Ectodermal cell (in vitro differentiated cells): ENCODE measurements around the gene PREPL.
"Not testable (repeated sequence)": the region's sequence is repeated elsewhere in the genome, so short reads cannot be mapped to it uniquely, and the experiment has no call there.

Experiments
- H3K27ac ChIP-seq: 2 replicates; pipeline ENCODE4 v1.7.0; 2013; ENCODE audit warnings: mild to moderate bottlenecking, low read depth, low read length; ENCODE audit not compliant: insufficient read depth, poor library complexity, severe bottlenecking
- H3K27me3 ChIP-seq: 2 replicates; pipeline ENCODE4 v1.7.0; 2013; ENCODE audit warnings: mild to moderate bottlenecking, low read length; ENCODE audit not compliant: insufficient read depth, control insufficient read depth, poor library complexity, severe bottlenecking
- H3K36me3 ChIP-seq: one replicate; pipeline ENCODE4 v1.7.0; 2013; ENCODE audit warnings: low read length; ENCODE audit not compliant: control insufficient read depth, insufficient read depth
- H3K4me1 ChIP-seq: one replicate; pipeline ENCODE4 v1.7.0; 2013; ENCODE audit warnings: low read length; ENCODE audit not compliant: control insufficient read depth, insufficient read depth
- H3K4me3 ChIP-seq: 2 replicates; pipeline ENCODE4 v1.7.0; 2013; ENCODE audit warnings: low read depth, low read length, control low read depth; ENCODE audit not compliant: insufficient read depth
- H3K9me3 ChIP-seq: 2 replicates; pipeline ENCODE4 v1.7.0; 2013; ENCODE audit warnings: mild to moderate bottlenecking, low read length, moderate library complexity; ENCODE audit not compliant: control insufficient read depth
- WGBS, 2 experiments: methylation state at CpG; one replicate each; pipeline ENCODE4 v1.1.7; 2013; ENCODE audit warnings: missing lambda C conversion rate in 2 of 2; 5-methylcytosine and 5-hydroxymethylcytosine counted together

The PREPL gene

GRCh38 chr2:44326548-44327264 is 34.6 kb downstream of the PREPL start:
- H3K4me3 ChIP-seq: no peak overlapping the region
- peaks cover 5% of the 10 kb centered on the region for H3K4me1 ChIP-seq
- peaks cover 23% of the 10 kb centered on the region for H3K36me3 ChIP-seq
- 89 to 90% methylated on average over 13 of the region's 13 CpGs for WGBS, 2 experiments
- no peaks in the 10 kb centered on the region for H3K9me3 ChIP-seq
- no peaks in the 10 kb centered on the region for H3K27me3 ChIP-seq
- no peak overlapping the region for H3K27ac ChIP-seq

DNA sequence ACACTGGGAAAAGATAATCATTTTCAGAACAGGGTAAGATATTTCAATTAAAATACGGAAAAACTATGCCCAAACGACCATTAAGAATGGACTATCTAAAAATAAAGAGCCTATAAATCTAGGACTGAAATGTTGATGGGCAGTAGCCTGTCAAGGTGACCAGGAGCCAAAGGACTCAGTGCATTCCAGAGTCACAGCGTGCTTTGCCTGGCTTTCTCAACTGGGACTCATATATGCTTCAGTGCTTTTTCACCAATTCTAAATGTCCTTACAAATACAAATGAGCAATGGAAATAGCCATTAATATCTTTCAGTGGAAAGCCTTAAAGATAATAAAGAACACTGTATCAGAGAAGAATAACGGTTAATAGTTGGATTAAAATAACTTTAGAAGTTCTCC is 35.4 kb downstream of the PREPL start:
- H3K27ac ChIP-seq: no peak overlapping the region
- H3K36me3 ChIP-seq: peaks cover 25% of the 10 kb centered on the region
- no peaks in the 10 kb centered on the region for H3K9me3 ChIP-seq
- peaks cover 5% of the 10 kb centered on the region for H3K4me1 ChIP-seq
- 94 to 100% methylated on average over 3 to 4 of the region's 4 CpGs for WGBS, 2 experiments
- no peak overlapping the region for H3K4me3 ChIP-seq
- no peaks in the 10 kb centered on the region for H3K27me3 ChIP-seq

GRCh38 chr2:44324971-44325426 is 36.3 kb downstream of the PREPL start:
- no peaks in the 10 kb centered on the region for H3K27me3 ChIP-seq
- H3K4me1 ChIP-seq: peaks cover 5% of the 10 kb centered on the region
- H3K27ac ChIP-seq: no peak overlapping the region
- H3K4me3 ChIP-seq: no peak overlapping the region
- H3K9me3 ChIP-seq: no peaks in the 10 kb centered on the region
- H3K36me3 ChIP-seq: peaks cover 32% of the 10 kb centered on the region
- 95 to 100% methylated on average over 1 of the region's 1 CpG for WGBS, 2 experiments

GRCh38 chr2:44321360-44321759 is 39.9 kb downstream of the PREPL start:
- no peak overlapping the region for H3K4me3 ChIP-seq
- H3K9me3 ChIP-seq: no peaks in the 10 kb centered on the region
- no peak overlapping the region for H3K27ac ChIP-seq
- peaks cover 25% of the 10 kb centered on the region for H3K36me3 ChIP-seq
- H3K27me3 ChIP-seq: no peaks in the 10 kb centered on the region
- H3K4me1 ChIP-seq: no peaks in the 10 kb centered on the region
- WGBS, 2 experiments: 92 to 100% methylated on average over 4 to 5 of the region's 5 CpGs

DNA sequence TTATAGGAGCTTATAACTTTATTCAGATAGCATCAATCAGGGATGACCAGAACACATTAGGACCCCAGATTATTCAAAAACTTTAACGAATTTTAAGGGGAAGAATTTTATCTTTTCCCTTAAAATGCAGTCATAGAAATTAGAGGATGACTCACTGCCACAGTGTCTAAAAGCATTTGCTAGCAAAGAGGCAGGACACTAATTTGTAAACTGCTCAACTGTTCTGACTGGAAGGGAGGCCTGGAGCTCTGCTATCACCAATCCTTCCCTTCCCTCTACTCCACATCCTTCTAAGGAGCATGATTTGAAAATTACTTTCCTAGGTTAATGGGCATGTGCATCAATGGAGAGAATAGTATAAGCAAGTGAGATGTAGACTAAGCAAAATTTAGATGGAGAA is 40.5 kb downstream of the PREPL start:
- no peaks in the 10 kb centered on the region for H3K9me3 ChIP-seq
- no peaks in the 10 kb centered on the region for H3K27me3 ChIP-seq
- no peaks in the 10 kb centered on the region for H3K4me1 ChIP-seq
- peaks cover 25% of the 10 kb centered on the region for H3K36me3 ChIP-seq
- no peak overlapping the region for H3K27ac ChIP-seq
- H3K4me3 ChIP-seq: no peak overlapping the region
- 85 to 96% methylated on average over 1 of the region's 1 CpG for WGBS, 2 experiments

GRCh38 chr2:44315945-44316344 is 45.3 kb downstream of the PREPL start:
- Histone ChIP-seq H3K27me3 (no peaks in the 10 kb centered on the region), H3K9me3 (no peaks in the 10 kb centered on the region), H3K4me1 (no peaks in the 10 kb centered on the region), H3K4me3 (no peak overlapping the region), H3K36me3 (peaks cover 7% of the 10 kb centered on the region), H3K27ac (no peak overlapping the region)

- no peaks in the 10 kb centered on the region for H3K27me3 ChIP-seq
- no peak overlapping the region for H3K27ac ChIP-seq
- H3K4me3 ChIP-seq: no peak overlapping the region
- no peaks in the 10 kb centered on the region for H3K36me3 ChIP-seq
- no peaks in the 10 kb centered on the region for H3K4me1 ChIP-seq
- peaks cover 3% of the 10 kb centered on the region for H3K9me3 ChIP-seq
Measured at GRCh38 chr2:44314362-44314761, 46.9 kb downstream of the PREPL start.

- no peaks in the 10 kb centered on the region for H3K27me3 ChIP-seq
- H3K4me3 ChIP-seq: no peak overlapping the region
- no peaks in the 10 kb centered on the region for H3K4me1 ChIP-seq
- WGBS, 2 experiments: 91% methylated on average over 1 of the region's 1 CpG; no CpG with 5 or more reads in 1 of the 2 experiments
- peaks cover 3% of the 10 kb centered on the region for H3K9me3 ChIP-seq
- no peak overlapping the region for H3K27ac ChIP-seq
- no peaks in the 10 kb centered on the region for H3K36me3 ChIP-seq
Measured at GRCh38 chr2:44310287-44310686, 51.0 kb downstream of the PREPL start.

- H3K4me3 ChIP-seq: no peak overlapping the region
- no peaks in the 10 kb centered on the region for H3K4me1 ChIP-seq
- no peak overlapping the region for H3K27ac ChIP-seq
- no peaks in the 10 kb centered on the region for H3K27me3 ChIP-seq
- H3K36me3 ChIP-seq: no peaks in the 10 kb centered on the region
- WGBS, 2 experiments: 88 to 90% methylated on average over 6 to 7 of the region's 7 CpGs
- H3K9me3 ChIP-seq: peaks cover 3% of the 10 kb centered on the region
Measured at GRCh38 chr2:44305882-44306281, 55.4 kb downstream of the PREPL start.

- Histone ChIP-seq H3K9me3 (no peaks in the 10 kb centered on the region), H3K4me3 (no peak overlapping the region), H3K36me3 (no peaks in the 10 kb centered on the region), H3K27ac (no peak overlapping the region), H3K4me1 (no peaks in the 10 kb centered on the region), H3K27me3 (no peaks in the 10 kb centered on the region)
- WGBS, 2 experiments: 97 to 100% methylated on average over 1 of the region's 1 CpG
Measured at GRCh38 chr2:44304258-44304657, 57.0 kb downstream of the PREPL start.

DNA sequence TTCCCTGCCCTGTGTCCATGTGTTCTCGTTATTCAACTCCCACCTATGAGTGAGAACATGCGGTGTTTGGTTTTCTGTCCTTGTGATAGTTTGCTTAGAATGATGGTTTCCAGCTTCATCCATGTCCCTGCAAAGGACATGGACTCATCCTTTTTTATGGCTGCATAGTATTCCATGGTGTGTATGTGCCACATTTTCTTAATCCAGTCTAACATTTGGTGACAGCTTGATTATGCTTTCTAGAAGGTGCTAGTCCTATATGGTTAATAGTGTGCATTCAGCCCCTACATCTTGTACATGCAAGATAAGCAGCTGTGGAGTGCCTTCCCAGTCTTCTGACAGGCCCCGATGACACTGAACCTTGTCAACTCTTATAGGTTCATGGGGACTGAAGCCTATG is 57.5 kb downstream of the PREPL start:
- WGBS, 2 experiments: 93 to 98% methylated on average over 3 of the region's 3 CpGs
- not testable (repeated sequence) for H3K36me3 ChIP-seq

More for the DNA sequence above, 57.5 kb downstream of the PREPL start:
- H3K9me3 ChIP-seq, H3K27me3 ChIP-seq, H3K4me1 ChIP-seq, H3K4me3 ChIP-seq, H3K27ac ChIP-seq: not testable (repeated sequence)
